IMR-90 (cell line): ENCODE results near the gene CRCP. TPM values are rescaled to one million over a fixed set of nuclear protein-coding genes. Genes with fewer than 3 reads are reported as not detected.

Experiments used
- ATAC-seq: fragments of 200-7000 bp; cut with Tn5 transposase; 2 replicates; pipeline ENCODE4 v1.9.1; 2020; ENCODE audit warnings: low read depth, mild to moderate bottlenecking, moderate library complexity
- BruUV-seq: library from RNA; stranded (reverse); fragments of 400-500 nt; replicated peaks from 2 replicates; lab custom pipeline; 2021; lab: Mats Ljungman, UMichigan
- CTCF ChIA-PET: fragments of 300-600 bp; formaldehyde crosslinking; extraction: SDS; loops from one replicate; lab custom pipeline; 2021; ENCODE audit warnings: antibody characterized with exemption; lab: Yijun Ruan, JAX
- POLR2A ChIA-PET: fragments of 300-600 bp; sonication (Branson Sonifier 250); formaldehyde crosslinking; loops from one replicate; lab custom pipeline; 2022; ENCODE audit warnings: antibody characterized with exemption; ENCODE audit not compliant: unreplicated experiment; lab: Charles Lee
- DNase-seq: peaks from one replicate; pipeline ENCODE4 v3.0.0; 2013
- H2AFZ ChIP-seq: replicated peaks from 2 replicates; pipeline ENCODE3; 2013; ENCODE audit warnings: low read length, mild to moderate bottlenecking; ENCODE audit not compliant: poor library complexity
- H2AK5ac ChIP-seq: 2 replicates; pipeline ENCODE4 v1.6.1; 2013; ENCODE audit warnings: low read depth, low read length, inconsistent platforms
- H2AK9ac ChIP-seq: replicated peaks from 2 replicates; pipeline ENCODE3; 2013; ENCODE audit warnings: mild to moderate bottlenecking, low read depth, low read length, moderate library complexity; ENCODE audit not compliant: poor library complexity
- H2BK120ac ChIP-seq: 2 replicates; pipeline ENCODE4 v1.6.1; 2013; ENCODE audit warnings: low read depth, low read length, inconsistent platforms
- H2BK15ac ChIP-seq: 3 replicates; pipeline ENCODE4 v1.6.1; 2013; ENCODE audit warnings: low read depth, low read length, inconsistent platforms
- H2BK20ac ChIP-seq: 2 replicates; pipeline ENCODE4 v1.6.1; 2013; ENCODE audit warnings: low read depth, mild to moderate bottlenecking, inconsistent platforms, low read length, moderate library complexity
- H2BK5ac ChIP-seq: 2 replicates; pipeline ENCODE4 v1.6.1; 2013; ENCODE audit warnings: mild to moderate bottlenecking, low read depth, low read length, inconsistent platforms; ENCODE audit not compliant: poor library complexity, severe bottlenecking
- H3K14ac ChIP-seq: replicated peaks from 2 replicates; pipeline ENCODE4 v1.6.1; 2013; ENCODE audit warnings: low read depth, low read length, inconsistent platforms
- H3K18ac ChIP-seq: 2 replicates; pipeline ENCODE4 v1.6.1; 2013; ENCODE audit warnings: low read depth, low read length, control low read depth
- H3K23ac ChIP-seq: 2 replicates; pipeline ENCODE4 v1.6.1; 2013; ENCODE audit warnings: low read depth, low read length, inconsistent platforms
- H3K27ac ChIP-seq: 2 replicates; pipeline ENCODE4 v1.5.1; 2013; ENCODE audit warnings: mild to moderate bottlenecking, control low read depth, low read length; ENCODE audit not compliant: insufficient read depth
- H3K27me3 ChIP-seq: 2 replicates; pipeline ENCODE4 v1.6.1; 2013; ENCODE audit warnings: low read length; ENCODE audit not compliant: control insufficient read depth, insufficient read depth
- H3K36me3 ChIP-seq: 2 replicates; pipeline ENCODE4 v1.6.1; 2013; ENCODE audit warnings: low read length, mixed read lengths; ENCODE audit not compliant: control insufficient read depth, insufficient read depth
- H3K4ac ChIP-seq: 2 replicates; pipeline ENCODE4 v1.6.1; 2013; ENCODE audit warnings: low read depth, low read length, inconsistent platforms
- H3K4me1 ChIP-seq: 2 replicates; pipeline ENCODE4 v1.6.1; 2013; ENCODE audit warnings: low read length, mixed read lengths; ENCODE audit not compliant: control insufficient read depth, insufficient read depth
- H3K4me2 ChIP-seq: 2 replicates; pipeline ENCODE4 v1.6.1; 2013; ENCODE audit warnings: low read depth, mild to moderate bottlenecking, control low read depth, low read length, moderate library complexity
- H3K4me3 ChIP-seq: 2 replicates; pipeline ENCODE4 v1.5.1; 2013; ENCODE audit warnings: low read depth, mild to moderate bottlenecking, control low read depth, low read length, moderate library complexity; ENCODE audit not compliant: insufficient read depth
- H3K56ac ChIP-seq: 2 replicates; pipeline ENCODE4 v1.6.1; 2013; ENCODE audit warnings: low read length, inconsistent platforms; ENCODE audit not compliant: insufficient read depth; ENCODE audit errors: extremely low read depth
- H3K79me1 ChIP-seq, 2 experiments: 2 replicates each; pipeline ENCODE4 v1.6.1; 2013; ENCODE audit warnings: low read length in 2 of 2, inconsistent platforms in 1 of 2, low read depth in 1 of 2
- H3K9ac ChIP-seq: 2 replicates; pipeline ENCODE4 v1.6.1; 2013; ENCODE audit warnings: low read depth, low read length, control low read depth
- H3K9me1 ChIP-seq: 2 replicates; pipeline ENCODE4 v1.6.1; 2013; ENCODE audit warnings: low read length, inconsistent platforms; ENCODE audit not compliant: insufficient read depth
- H3K9me3 ChIP-seq: 2 replicates; pipeline ENCODE4 v1.6.1; 2013; ENCODE audit warnings: low read length; ENCODE audit not compliant: control insufficient read depth, insufficient read depth
- H4K20me1 ChIP-seq: 2 replicates; pipeline ENCODE4 v1.6.1; 2013; ENCODE audit warnings: low read length, inconsistent platforms; ENCODE audit not compliant: insufficient read depth
- H4K5ac ChIP-seq: 2 replicates; pipeline ENCODE4 v1.6.1; 2013; ENCODE audit warnings: mild to moderate bottlenecking, low read depth, low read length, control low read depth
- H4K8ac ChIP-seq, 2 experiments: 2 replicates each; pipeline ENCODE4 v1.6.1; 2013; ENCODE audit warnings: low read depth in 2 of 2, low read length in 2 of 2, control low read depth in 1 of 2, inconsistent platforms in 1 of 2
- H4K91ac ChIP-seq: 2 replicates; pipeline ENCODE4 v1.6.1; 2013; ENCODE audit warnings: low read depth, low read length, inconsistent platforms; ENCODE audit not compliant: insufficient read depth
- CHD1 ChIP-seq: IDR thresholded peaks from 2 replicates; pipeline ENCODE4 v1.6.1; 2012; ENCODE audit warnings: low read depth, low read length, improper control_type of control experiment
- MAZ ChIP-seq: IDR thresholded peaks from 2 replicates; pipeline ENCODE4 v1.6.1; 2012; ENCODE audit warnings: low read depth, mild to moderate bottlenecking, low read length, improper control_type of control experiment, moderate library complexity, borderline replicate concordance
- SMC3 ChIP-seq: fragments of 150-350 bp; IDR thresholded peaks from 2 replicates; pipeline ENCODE4 v1.6.1; 2016; ENCODE audit warnings: low read depth, mild to moderate bottlenecking, antibody characterized with exemption, low read length, moderate library complexity
- WGBS, 2 experiments: methylation state at CpG; one replicate each; pipeline versions ENCODE4 v1.1.5 to v1.1.7; 2013; ENCODE audit warnings: missing lambda C conversion rate in 2 of 2; ENCODE audit not compliant: insufficient read length in 1 of 2; ENCODE audit errors: extremely low coverage in 2 of 2; 5-methylcytosine and 5-hydroxymethylcytosine counted together
- dilution Hi-C: fragments of 300-500 bp; cut with HindIII; formaldehyde crosslinking; loops from one replicate; pipeline ENCODE4 v1.14.3; 2018; ENCODE audit warnings: low sequenced_read_pairs; ENCODE audit not compliant: unreplicated experiment
- in situ Hi-C: fragments of 300-500 bp; cut with MboI; formaldehyde crosslinking; loops from 3 replicates; pipeline ENCODE4 v1.14.3; 2019; ENCODE audit warnings: low sequenced_read_pairs, inconsistent platforms, mixed read lengths
- intact Hi-C: fragments of 100-400 bp; cut with micrococcal nuclease; formaldehyde crosslinking; loops from 2 replicates; pipeline ENCODE4 v1.10.0; 2022
- polyA plus RNA-seq, 3 experiments: library from polyadenylated mRNA; depleted of rRNA; stranded (reverse); fragments of >200 nt; gene quantifications; 2 replicates each; pipeline ENCODE4 v1.2.3, GENCODE V29; 2012; ENCODE audit warnings: low replicate concordance in 1 of 3
- total RNA-seq: library from RNA; depleted of rRNA; stranded (reverse); fragments of >200 nt; gene quantifications from 2 replicates; pipeline ENCODE4 v1.2.3, GENCODE V29; 2012
- TF ChIP-seq, protein P1 (sequence below): fragments of 150-350 bp; IDR thresholded peaks from 2 replicates; pipeline ENCODE4 v1.6.1; 2017; ENCODE audit warnings: mild to moderate bottlenecking, antibody characterized with exemption, low read length, low read depth

The CRCP gene
- total and polyA plus RNA-seq, 2 of the 4 experiments (the other 2 are of a cell fraction), result 22.9 to 37.5 TPM

DNA sequence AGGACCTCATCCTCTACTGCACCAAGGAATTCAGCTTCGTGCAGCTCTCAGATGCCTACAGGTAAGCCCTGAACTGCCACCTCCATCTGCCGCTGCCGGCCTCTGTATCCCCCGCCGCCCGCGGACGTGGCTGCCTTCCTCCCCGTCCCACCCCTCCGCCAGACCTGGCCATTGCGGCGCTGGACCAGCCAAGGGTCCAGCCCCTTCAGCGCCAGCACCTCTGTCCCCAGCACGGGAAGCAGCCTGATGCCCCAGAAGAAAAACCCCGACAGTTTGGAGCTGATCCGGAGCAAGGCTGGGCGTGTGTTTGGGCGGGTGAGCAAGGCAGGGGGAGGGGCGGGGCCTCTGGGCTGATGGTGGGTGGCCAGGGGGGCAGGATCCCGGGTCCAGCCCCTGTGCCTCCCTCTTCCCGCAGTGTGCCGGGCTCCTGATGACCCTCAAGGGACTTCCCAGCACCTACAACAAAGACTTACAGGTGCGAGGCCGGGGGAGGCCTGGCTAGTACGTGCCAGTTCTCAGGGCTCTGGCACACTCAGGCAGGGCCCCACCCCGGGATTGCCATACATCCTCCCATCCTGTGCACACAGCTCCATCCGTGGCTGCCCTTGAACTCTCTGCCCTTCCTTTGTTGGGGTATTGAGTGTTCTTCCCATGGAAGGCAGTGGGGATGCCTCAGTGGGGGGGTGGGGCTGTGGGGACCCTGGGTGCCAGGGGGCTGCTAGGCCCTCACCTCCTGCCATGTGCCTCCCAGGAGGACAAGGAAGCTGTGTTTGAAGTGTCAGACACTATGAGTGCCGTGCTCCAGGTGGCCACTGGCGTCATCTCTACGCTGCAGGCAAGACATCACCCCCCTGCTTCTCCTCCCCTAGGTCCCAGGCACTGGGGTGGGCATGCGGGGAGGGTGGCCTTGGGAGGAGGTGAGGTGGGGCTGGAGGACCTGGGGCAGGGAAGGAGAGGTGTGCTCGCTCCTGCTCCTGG, 25.5 kb upstream of the CRCP start:
- no peaks in the 10 kb centered on the region for H3K4me1 ChIP-seq
- no peak overlapping the region for H3K18ac ChIP-seq
- intact Hi-C loops (no loop called here), in situ Hi-C loops (no loop called here), dilution Hi-C loops (no loop called here)
- no peak overlapping the region for H3K27ac ChIP-seq
- ChIA-PET CTCF (no interaction called here), POLR2A (no interaction called here)
- no peak overlapping the region for H3K4ac ChIP-seq
- no peak overlapping the region for H2BK15ac ChIP-seq
- peaks cover 26% of the 10 kb centered on the region for H3K36me3 ChIP-seq
- no peak overlapping the region for H3K4me2 ChIP-seq
- DNase-seq (no peak), ATAC-seq (no peak)
- H4K91ac ChIP-seq, result no peak overlapping the region
- H4K20me1 ChIP-seq, result no peaks in the 10 kb centered on the region; the same call in 1 of the 2 replicates
- H3K9me1 ChIP-seq, result no peaks in the 10 kb centered on the region
- H2AFZ ChIP-seq, result no peak overlapping the region
- H4K5ac ChIP-seq, result no peak overlapping the region
- H2BK120ac ChIP-seq, result no peak overlapping the region
- 93% methylated on average over 10 of the region's 32 CpGs; no CpG with 5 or more reads in 1 of the 2 experiments for WGBS, 2 experiments
- H3K9ac ChIP-seq, result no peak overlapping the region
- no peak overlapping the region for H3K4me3 ChIP-seq
- no peak overlapping the region for H2AK9ac ChIP-seq
- H3K79me1 ChIP-seq, result no peaks in the 10 kb centered on the region; a peak in 1 of 4 replicates
- no peak overlapping the region for H2BK5ac ChIP-seq
- TF ChIP-seq, protein P1, sequence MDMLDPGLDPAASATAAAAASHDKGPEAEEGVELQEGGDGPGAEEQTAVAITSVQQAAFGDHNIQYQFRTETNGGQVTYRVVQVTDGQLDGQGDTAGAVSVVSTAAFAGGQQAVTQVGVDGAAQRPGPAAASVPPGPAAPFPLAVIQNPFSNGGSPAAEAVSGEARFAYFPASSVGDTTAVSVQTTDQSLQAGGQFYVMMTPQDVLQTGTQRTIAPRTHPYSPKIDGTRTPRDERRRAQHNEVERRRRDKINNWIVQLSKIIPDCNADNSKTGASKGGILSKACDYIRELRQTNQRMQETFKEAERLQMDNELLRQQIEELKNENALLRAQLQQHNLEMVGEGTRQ, result no peak
- TF ChIP-seq CHD1 (no peak), SMC3 (no peak), MAZ (no peak)
- H4K8ac ChIP-seq, result no peak overlapping the region
- no peak overlapping the region for H3K14ac ChIP-seq
- no peak overlapping the region for H2AK5ac ChIP-seq
- no peaks in the 10 kb centered on the region for H3K9me3 ChIP-seq
- H2BK20ac ChIP-seq, result no peak overlapping the region
- no peaks in the 10 kb centered on the region for H3K27me3 ChIP-seq
- no peak overlapping the region for H3K23ac ChIP-seq
- H3K56ac ChIP-seq, result no peak overlapping the region
- no TSS peak for BruUV-seq
